ENCODE data around the gene EML5. TPM values are rescaled to one million over a fixed set of nuclear protein-coding genes. Genes with fewer than 3 reads are reported as not detected.
A peak's percentile ranks its signal among the peaks of the same experiment; 100 is the strongest.

EML5 gene
- total and polyA plus RNA-seq, 12 donors: 1.8 to 17.3 (median 6.3) TPM

- Histone ChIP-seq H3K9me3 (replicated peaks in 1 of 3) (no peaks in the 10 kb centered on the region), H3K36me3 (replicated peaks in 1 of 2) (peaks cover 0 to 65% of the 10 kb centered on the region in 2 donors), H3K4me3 (no peak overlapping the region), H3K27me3 (no peaks in the 10 kb centered on the region), H3K27ac (no peak overlapping the region), H3K4me1 (replicated peaks in 1 of 2) (peaks cover 11 to 30% of the 10 kb centered on the region in 2 donors)
- TF ChIP-seq POLR2A (IDR thresholded peaks at IDR 0.05): no peak
- no peak for TF ChIP-seq CTCF (IDR thresholded peaks at IDR 0.05)
- intact Hi-C loops (cut with DNase I): no loop called here
- WGBS, 4 donors: 74 to 85% (median 81%) methylated on average over 3 of the region's 3 CpGs
- no peak for DNase-seq
Measured at GRCh38 chr14:88568196-88568595, 224.6 kb downstream of the EML5 start.

- 89 to 95% (median 91%) methylated on average over 5 of the region's 5 CpGs for WGBS, 4 donors
- Histone ChIP-seq H3K27ac (no peak overlapping the region), H3K36me3 (replicated peaks in 1 of 2) (peaks cover 0 to 38% of the 10 kb centered on the region in 2 donors), H3K4me1 (replicated peaks in 1 of 2) (peaks cover 11 to 34% of the 10 kb centered on the region in 2 donors), H3K4me3 (no peak overlapping the region), H3K9me3 (replicated peaks in 1 of 3) (no peaks in the 10 kb centered on the region), H3K27me3 (no peaks in the 10 kb centered on the region)
- intact Hi-C loops (cut with DNase I): no loop called here
- no peak for DNase-seq
- TF ChIP-seq CTCF (IDR thresholded peaks at IDR 0.05) (no peak), POLR2A (IDR thresholded peaks at IDR 0.05) (no peak)
Measured at GRCh38 chr14:88565427-88565826, 227.3 kb downstream of the EML5 start.

DNA sequence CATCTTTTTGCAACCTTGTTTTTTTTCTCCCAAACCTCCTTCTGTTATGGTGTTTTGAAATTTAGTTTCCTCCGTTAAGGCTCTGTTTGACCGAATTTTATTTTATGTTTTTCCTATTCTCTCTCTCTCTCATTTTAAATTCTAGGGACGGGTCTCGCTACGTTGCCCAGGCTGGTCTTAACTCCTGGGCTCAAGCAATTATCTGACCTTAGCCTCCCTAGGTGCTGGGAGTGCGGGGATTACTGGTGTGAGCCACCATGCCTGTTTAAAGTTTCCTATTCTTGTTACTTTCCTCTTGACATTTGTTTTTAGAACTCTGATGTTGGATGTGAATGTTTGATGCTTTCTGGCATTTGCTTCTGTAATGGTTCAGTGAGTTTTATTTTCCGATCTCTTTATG lies 228.9 kb downstream of the EML5 start:
- Histone ChIP-seq H3K9me3 (replicated peaks in 1 of 3) (no peaks in the 10 kb centered on the region), H3K36me3 (replicated peaks in 1 of 2) (peaks cover 0 to 22% of the 10 kb centered on the region in 2 donors), H3K27ac (peak overlapping the region in 3 of 5 donors; percentile 91 to 93 (median 91)), H3K4me3 (peak overlapping the region in 3 of 4 donors; percentile 42 to 87 (median 74)), H3K27me3 (no peaks in the 10 kb centered on the region), H3K4me1 (replicated peaks in 1 of 2) (peaks cover 11 to 34% of the 10 kb centered on the region in 2 donors)
- DNase-seq: no peak
- TF ChIP-seq CTCF (IDR thresholded peaks at IDR 0.05) (no peak), POLR2A (IDR thresholded peaks at IDR 0.05) (no peak)
- intact Hi-C loops (cut with DNase I): no loop called here
- WGBS, 4 donors: 31 to 34% (median 33%) methylated on average over 7 of the region's 7 CpGs

DNA sequence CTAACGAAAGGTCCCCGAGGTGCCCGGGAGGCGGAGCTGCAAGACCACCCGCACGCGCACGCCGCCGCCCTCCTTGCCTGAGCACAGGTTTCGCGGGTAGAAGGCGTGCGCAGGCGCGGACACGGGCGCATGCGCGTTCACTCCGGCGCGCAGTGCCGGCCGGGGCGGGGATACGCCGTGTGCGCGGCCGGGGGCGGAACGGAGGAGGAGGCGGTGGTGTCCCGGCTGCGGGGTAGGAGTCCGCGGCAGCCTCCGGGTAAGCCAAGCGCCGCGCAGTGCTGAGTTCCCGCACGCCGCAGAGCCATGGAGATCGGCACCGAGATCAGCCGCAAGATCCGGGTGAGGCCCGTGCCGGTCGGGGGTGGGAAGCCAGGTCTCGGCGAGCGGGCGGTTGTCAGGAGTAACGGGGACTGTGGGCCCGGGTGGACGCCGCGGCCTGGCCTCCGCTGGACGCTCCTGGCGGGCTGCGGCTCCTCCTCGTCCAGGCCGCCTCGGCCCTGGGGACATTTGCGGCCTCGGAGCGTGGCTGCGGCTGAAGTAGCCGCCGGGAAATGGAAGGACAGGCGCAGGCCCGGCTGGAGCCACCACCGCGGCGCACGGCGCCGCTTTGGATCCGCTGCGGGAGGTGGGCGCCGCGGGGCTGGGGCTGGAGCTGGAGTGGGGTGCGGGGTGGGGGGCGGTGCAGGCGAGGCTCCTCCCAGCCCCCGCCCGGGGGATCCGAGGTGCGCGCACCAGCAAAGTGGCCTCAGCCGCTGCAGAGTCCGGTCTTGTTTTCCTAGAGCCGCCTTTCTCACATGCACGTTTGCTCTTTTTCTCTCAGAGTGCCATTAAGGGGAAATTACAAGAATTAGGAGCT lies 229.7 kb downstream of the EML5 start, which contains the start of gene ZC3H14:
TSS of gene ZC3H14 (plus strand) at position 207 of the 856 bp plus-strand sequence. CDS start at position 304, 97 bp downstream.
- intact Hi-C loops (cut with DNase I): no loop called here
- Histone ChIP-seq H3K4me3 (peak within 1 kb of the TSS; percentile 44 to 87 (median 80)), H3K27ac (peak within 1 kb of the TSS; percentile 77 to 93 (median 91)), H3K9me3 (replicated peaks in 1 of 3) (no peaks in the 10 kb centered on the region), H3K27me3 (no peaks in the 10 kb centered on the region), H3K4me1 (replicated peaks in 1 of 2) (peaks cover 11 to 34% of the 10 kb centered on the region in 2 donors), H3K36me3 (replicated peaks in 1 of 2) (peaks cover 0 to 14% of the 10 kb centered on the region in 2 donors)
- DNase-seq: peak; percentile 80 to 89 (median 83)
- TF ChIP-seq POLR2A (IDR thresholded peaks at IDR 0.05) (peak; percentile 28 to 83), CTCF (IDR thresholded peaks at IDR 0.05) (no peak)
- WGBS, 4 donors: 0 to 6% (median 0%) methylated on average over 13 to 99 of the region's 99 CpGs
